ENCODE results near the gene PANK4.

PANK4 gene

GRCh38 chr1:2528016-2528415 lies 1.6 kb upstream of the PANK4 start:
- DNase-seq, result no peak

GRCh38 chr1:2527556-2527860 lies 1.1 kb upstream of the PANK4 start:
- DNase-seq, result no peak

DNA sequence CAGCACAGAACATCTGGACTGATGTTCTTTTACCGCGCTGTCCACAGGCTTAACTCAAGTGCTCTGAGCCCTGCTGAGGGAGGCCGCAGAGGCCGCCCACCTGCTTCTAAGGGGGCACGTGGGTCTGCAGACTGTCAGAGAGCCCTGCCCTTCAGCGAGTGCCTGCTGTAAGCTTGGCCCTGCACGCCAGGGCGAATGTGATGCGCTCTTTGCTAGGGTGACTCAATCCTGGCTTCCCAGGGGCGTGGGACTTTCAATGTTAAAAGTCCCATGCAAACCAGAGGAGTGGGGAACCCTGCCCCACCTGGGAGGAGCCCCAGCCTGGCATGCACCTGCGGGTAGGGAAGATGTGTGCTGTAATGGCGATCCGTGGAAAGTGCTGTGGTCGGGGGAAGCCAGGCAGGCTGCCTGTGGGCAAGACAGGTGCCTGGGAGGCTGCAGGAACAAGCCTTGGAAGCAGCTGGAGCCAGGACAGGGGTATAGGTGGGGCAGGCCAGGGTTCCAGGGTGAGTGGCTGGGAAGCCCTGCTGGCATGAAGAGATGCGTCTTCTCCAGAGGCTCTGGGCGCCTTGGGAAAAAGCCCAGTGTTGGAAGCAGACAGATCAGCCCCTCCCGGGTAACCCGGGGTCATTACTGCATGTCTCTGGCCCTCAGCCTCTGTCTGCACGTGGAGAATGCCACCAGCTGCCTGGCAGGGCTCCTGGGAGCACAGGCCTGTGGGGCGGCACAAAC lies 594 bp upstream of the PANK4 start:
- DNase-seq, result peak; percentile 55 to 61

DNA sequence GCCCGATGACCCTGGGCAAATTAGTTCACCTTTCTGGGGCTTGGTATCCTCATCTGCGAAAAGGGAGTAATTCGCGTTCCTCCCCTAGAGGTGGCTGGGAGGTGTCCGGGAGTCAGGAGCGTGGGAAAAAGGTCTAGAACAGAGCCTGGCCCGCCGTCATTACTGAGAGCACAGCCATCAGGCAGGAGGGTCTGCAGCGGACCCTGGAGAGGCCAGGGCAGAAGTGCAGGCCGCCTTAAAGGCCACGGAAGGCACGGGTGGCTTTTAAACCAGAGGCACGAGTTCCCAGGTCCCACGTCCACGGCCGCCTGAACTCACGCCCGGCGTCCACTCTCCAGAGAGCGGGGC lies 850 bp downstream of the PANK4 start:
- DNase-seq, result no peak

GRCh38 chr1:2523891-2524609 lies 2.3 kb downstream of the PANK4 start:
- no peak for DNase-seq

DNA sequence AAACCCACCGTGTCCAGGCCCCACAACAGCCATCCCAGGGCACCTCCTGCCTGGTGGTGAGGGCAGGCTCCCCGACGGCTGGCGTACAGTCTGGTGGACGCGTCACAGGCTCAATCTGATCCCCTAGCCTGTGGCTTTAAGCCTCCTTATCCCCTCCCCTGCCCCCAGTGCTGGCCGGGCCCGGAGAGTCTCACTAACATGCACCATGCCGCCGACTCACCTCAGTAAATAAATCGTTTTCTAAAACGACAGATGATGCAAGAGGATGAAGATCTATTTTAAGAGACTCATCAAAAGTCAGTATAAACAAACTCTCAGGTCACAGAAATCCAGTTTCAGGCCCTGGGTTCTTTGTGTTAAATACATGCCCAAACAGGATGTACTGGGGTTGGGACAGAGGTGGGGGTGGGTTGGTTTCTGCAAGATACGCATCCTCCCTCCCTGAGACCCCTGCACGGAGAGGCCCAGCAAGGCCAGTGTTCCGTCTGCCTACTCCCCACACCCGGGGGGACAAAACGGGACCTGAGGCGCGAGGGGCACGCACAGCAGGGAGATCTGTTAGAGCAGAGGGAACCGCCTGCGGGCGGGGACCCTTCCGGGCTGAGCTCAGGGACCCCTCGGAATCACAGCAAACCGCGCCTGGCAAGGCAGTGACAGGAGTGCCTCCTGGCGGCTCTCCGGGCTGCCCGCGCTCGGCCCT lies 3.1 kb downstream of the PANK4 start:
- DNase-seq, result peak in 1 of 2 donors; percentile 38

DNA sequence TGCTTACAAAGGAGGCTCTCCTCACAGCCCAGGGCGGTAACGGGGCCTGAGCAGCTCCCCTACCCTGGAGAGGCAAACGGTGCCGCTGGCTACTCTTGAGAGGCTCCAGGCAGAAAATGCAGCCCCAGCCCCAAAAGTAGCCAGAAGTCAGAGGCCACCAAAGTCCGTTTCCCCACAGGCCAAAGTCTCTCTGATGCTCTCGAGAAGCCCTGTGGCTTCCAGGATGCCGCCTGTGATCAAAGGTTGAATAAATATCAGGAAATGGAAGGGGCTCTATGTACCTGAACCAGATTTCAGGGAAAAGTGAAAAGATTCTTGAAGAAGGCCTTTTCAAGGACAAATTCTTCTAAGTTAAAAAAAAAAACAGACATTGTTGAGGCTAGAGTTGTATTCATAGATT lies 4.2 kb downstream of the PANK4 start:
- DNase-seq, result no peak

DNA sequence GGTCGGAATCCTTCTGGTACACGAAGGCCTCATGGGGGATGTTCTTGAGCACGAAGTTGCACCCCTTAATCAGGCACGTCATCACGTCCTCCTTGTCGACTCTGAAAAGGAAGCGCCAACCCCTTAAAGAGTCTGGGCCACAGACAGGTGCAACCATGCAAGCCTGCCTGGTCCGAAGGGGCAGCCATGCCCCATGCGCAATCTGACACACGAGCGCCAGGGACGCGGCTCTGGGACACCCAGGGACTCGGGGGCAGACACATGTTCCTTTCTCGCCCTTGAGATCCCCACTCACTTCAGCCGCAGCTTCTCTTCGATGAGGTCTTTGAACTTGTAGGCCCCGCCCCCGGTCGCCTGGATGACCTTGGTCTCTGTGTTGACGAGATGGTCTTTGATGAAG lies 5.6 kb downstream of the PANK4 start:
- DNase-seq, result no peak

DNA sequence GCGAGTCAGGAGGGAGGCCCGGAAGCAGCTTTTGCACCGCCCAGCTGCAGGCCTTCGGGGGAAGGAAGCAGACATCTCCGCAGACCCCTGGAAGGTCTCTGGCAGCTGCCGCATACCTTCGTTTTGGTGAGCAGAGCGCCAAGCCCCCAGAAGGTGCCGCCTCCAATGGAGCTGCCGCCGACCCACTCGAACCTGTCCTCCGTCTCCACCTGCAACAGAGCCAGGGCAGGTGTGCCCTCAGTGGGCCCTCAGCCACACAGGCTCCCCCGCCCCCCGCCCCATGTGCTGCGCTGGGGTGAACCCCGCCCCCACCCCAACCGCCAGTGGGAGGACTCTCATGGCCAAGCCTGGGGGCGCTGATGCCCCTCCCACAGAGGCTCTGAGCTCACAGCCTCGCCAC lies 6.2 kb downstream of the PANK4 start:
- DNase-seq, result no peak

GRCh38 chr1:2519729-2520128 lies 6.7 kb downstream of the PANK4 start:
- DNase-seq, result no peak

GRCh38 chr1:2519029-2519685 lies 7.2 kb downstream of the PANK4 start:
- no peak for DNase-seq

DNA sequence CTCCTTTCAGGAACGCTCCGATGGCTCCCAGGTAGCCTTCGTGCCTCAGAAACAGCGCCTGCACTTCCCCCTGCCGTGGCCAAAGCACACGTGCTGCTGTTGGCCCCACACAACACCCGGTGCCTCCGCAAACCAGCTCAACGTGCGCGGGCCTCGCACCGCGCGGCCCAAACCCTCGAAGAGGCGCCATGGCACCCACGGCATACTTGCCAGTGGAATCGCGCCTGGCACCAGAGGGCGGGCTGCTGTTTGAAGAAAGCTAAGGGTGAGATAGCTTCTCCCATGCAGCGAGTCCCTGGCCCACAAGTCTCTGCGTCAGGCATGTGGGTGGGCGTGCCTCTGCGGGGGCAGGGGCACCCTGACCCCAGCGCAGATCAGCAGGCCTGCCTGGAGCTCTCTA lies 7.9 kb downstream of the PANK4 start:
- DNase-seq, result no peak

GRCh38 chr1:2517966-2518365 lies 8.4 kb downstream of the PANK4 start:
- DNase-seq, result no peak

- no peak for DNase-seq
Measured at GRCh38 chr1:2516946-2517345, 9.4 kb downstream of the PANK4 start.

DNA sequence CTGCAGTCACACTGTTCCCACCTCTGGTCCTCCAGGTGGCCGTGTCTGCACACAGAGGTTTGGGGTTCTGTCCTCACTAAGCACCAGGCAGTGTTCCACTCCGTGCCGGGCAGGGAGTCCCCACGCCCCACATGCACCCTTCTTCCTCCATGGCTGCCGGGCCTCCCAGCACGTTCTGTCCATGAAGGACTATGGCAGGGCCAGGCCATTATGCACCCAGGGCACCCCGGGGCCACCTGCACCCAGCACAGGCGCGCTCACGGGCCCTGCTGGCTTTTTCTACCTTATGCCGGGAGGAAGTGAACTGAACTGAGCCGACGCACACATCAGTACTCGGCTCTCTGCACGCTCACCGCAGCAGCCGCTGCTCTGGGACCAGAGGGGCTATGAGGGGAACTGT lies 10.3 kb downstream of the PANK4 start:
- no peak for DNase-seq

GRCh38 chr1:2515763-2516080 lies 10.7 kb downstream of the PANK4 start:
- DNase-seq, result no peak

DNA sequence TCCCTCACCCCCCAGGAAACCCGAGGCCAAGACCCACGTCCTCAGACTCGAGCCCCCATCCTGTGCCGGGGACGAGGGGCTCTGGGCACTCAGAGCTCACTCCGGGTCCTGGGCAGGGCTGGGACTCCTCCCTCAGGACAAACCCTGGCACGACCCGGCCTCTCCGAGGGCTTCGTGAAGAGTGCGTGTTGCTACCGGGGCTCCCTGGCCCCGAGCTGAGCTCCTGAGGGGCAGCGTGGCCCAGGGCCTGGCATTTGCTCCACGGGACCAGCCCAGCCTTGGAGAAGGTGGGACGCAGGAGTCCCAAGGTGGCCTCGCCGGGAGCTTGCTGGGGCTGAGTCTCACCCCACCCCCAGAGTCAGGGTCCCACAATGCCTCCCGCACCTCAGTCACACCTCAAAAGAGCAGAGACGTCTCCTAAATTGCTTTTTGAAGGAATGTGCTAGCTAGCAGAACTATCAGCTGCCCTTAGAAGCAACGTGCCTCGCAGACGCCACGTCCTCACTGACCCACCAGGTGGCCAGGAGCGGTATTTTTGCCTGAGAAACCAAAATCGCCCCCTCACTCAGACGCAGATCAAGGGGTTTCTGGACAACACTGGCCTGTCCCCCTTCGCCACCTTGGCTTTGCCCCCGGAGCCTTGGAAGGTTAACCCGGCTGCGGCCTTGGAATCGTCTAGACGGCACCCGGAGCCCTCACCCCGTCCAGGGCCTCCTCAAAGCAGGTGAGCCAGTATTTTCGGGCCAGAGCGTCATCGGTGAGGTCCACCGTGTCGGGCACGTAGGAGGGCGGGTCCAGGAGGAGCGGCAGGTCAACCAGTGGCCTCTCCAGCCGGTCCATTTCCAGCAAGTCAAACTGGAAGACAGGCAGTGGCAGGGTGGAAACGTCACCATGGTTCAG lies 11.3 kb downstream of the PANK4 start:
- no peak for DNase-seq

- DNase-seq, result no peak
Measured at GRCh38 chr1:2513939-2514652, 12.3 kb downstream of the PANK4 start.

- no peak for DNase-seq
Measured at GRCh38 chr1:2512862-2513421, 13.5 kb downstream of the PANK4 start.

DNA sequence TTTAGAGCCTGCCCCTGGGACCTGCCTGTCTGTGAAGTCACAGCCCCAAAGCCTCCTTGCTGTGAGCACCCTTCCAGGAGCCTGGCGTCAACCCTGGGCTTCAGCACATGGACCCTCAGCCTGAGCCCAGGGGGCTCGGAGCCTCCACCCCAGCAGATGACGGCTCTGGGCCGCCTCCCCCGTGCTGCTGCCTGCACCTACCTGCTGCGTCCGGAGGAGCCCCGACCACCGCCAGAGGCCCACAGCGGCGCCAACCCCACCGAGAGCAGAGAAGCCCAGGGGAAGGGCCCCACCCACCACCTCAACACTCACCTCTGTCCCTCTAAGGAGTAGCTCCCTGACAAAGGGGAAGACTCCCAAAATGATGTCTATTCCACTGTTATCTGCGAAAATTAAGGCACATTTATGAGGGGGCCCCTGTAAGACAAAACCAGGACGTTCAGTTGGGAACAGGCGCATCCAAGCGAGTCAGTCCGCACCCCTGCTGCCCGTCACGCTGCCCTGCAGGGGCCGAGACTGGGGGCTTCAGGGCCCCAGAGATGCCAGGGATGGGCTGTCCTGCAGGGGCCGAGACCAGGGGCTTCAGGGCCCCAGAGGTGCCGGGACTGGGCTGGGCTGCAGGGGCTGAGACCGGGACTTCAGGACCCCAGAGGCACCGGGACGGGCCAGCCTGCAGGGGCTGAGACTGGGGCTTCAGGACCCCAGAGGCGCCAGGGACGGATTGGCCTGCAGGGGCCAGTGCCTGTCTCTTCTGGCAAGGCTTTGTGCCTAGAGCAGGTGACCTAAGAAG lies 15.8 kb downstream of the PANK4 start:
- no peak for DNase-seq

GRCh38 chr1:2509589-2509988 lies 16.8 kb downstream of the PANK4 start:
- no peak for DNase-seq
